SK-N-MC (cell line): ENCODE measurements around the gene DNER.

Source experiments
- EZH2 ChIP-seq: fragments of 200-600 bp; sonication (generic); IDR thresholded peaks from one replicate; pipeline ENCODE4 v1.6.1; 2017; ENCODE audit warnings: antibody characterized with exemption
- FOXP2 ChIP-seq: optimal IDR thresholded peaks from 2 replicates; pipeline ENCODE3; 2011; ENCODE audit warnings: mild to moderate bottlenecking, moderate library complexity; ENCODE audit not compliant: insufficient read depth; ENCODE audit errors: extremely low read length, control extremely low read depth
- POLR2AphosphoS5 ChIP-seq: IDR thresholded peaks from 2 replicates; pipeline ENCODE4 v1.6.1; 2012; ENCODE audit warnings: mild to moderate bottlenecking, low read depth, low read length, borderline replicate concordance

GRCh38 chr2:229470781-229471180, 243.6 kb downstream of the DNER start:
- TF ChIP-seq POLR2AphosphoS5, result no peak
- TF ChIP-seq EZH2, result no peak
- no peak for TF ChIP-seq FOXP2
